Lower leg skin (tissue), 4 donors: ENCODE data around the gene CCDC136. TPM values are rescaled to one million over a fixed set of nuclear protein-coding genes. Genes with fewer than 3 reads are reported as not detected.

Experiments
- DNase-seq, 2 donors: peaks; one replicate each; pipeline ENCODE4 v3.0.0-alpha.2; 2019; ENCODE audit warnings: low spot score in 2 of 2
- H3K4me3 ChIP-seq: fragments of 200-600 bp; sonication (generic); 2 replicates; pipeline ENCODE4 v1.5.1; 2017; ENCODE audit warnings: mild to moderate bottlenecking, low read depth; ENCODE audit not compliant: poor library complexity, severe bottlenecking
- POLR2A ChIP-seq, 2 donors: fragments of 450-650 bp; IDR thresholded peaks; one replicate each; pipeline ENCODE4 v1.6.1; 2016 to 2017; ENCODE audit warnings: antibody characterized with exemption in 2 of 2, mild to moderate bottlenecking in 1 of 2, moderate library complexity in 1 of 2
- WGBS, 2 donors: methylation state at CpG; one replicate each; pipeline ENCODE4 v1.1.5; 2018; 5-methylcytosine and 5-hydroxymethylcytosine counted together
- intact Hi-C: fragments of 100-400 bp; cut with DNase I; formaldehyde crosslinking; loops from one replicate; pipeline ENCODE4 v1.15.0; 2023; ENCODE audit warnings: low total_unique reads
- total RNA-seq, 4 donors: library from RNA; depleted of rRNA; stranded (reverse); fragments of >200 nt; gene quantifications; one replicate each; pipeline ENCODE4 v1.1.0, GENCODE V29; 2016
- TF ChIP-seq, protein P1 (sequence below), 3 donors: fragments of 450-650 bp; IDR thresholded peaks; one replicate each; pipeline ENCODE4 v1.5.1; 2016; ENCODE audit warnings: antibody characterized with exemption in 3 of 3, mild to moderate bottlenecking in 3 of 3, moderate library complexity in 2 of 3

Gene CCDC136
- total RNA-seq, 4 donors from 2014 or later: 1.4 to 2.3 (median 1.8) TPM; not detected in 1

DNA sequence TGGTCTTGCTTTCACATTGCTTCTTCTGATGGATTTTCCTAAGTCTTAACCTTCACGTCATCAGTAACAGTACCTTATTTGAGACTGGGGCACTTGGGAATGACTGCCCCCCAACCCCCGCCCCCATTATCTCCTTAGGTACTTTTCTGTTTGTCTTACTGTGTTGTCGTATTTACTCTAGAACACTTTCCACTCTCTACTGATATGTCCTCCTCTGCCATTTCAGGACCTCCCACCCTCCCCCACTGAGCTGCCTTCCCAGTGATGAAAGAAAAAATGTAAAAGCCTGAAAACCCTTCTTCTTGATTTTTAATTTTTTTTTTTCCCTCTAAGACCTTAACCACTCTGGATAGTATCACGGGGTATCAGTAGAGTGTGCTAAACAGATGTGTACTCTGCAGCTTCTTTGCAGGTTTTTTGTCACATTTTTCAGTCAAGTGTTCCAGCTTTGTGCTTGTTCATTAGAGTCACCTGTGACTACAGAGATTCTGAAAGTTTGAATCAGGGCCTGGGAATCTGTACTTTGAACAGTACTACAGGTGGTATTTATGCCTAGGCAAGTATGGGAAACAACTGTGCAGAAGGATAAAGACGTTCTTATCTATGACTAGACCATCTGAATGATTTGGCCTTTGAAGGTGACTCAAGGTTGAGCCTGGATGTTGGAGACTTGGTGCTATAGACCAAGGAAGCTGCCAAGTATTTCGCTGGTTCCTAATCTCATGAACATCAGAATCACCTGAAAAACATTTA lies 44.3 kb upstream of the CCDC136 start:
- 85 to 87% methylated on average over 6 of the region's 6 CpGs for WGBS, 2 donors
- TF ChIP-seq, protein P1, sequence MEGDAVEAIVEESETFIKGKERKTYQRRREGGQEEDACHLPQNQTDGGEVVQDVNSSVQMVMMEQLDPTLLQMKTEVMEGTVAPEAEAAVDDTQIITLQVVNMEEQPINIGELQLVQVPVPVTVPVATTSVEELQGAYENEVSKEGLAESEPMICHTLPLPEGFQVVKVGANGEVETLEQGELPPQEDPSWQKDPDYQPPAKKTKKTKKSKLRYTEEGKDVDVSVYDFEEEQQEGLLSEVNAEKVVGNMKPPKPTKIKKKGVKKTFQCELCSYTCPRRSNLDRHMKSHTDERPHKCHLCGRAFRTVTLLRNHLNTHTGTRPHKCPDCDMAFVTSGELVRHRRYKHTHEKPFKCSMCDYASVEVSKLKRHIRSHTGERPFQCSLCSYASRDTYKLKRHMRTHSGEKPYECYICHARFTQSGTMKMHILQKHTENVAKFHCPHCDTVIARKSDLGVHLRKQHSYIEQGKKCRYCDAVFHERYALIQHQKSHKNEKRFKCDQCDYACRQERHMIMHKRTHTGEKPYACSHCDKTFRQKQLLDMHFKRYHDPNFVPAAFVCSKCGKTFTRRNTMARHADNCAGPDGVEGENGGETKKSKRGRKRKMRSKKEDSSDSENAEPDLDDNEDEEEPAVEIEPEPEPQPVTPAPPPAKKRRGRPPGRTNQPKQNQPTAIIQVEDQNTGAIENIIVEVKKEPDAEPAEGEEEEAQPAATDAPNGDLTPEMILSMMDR (IDR thresholded peaks at IDR 0.05): no peak
- TF ChIP-seq POLR2A (IDR thresholded peaks at IDR 0.05): no peak
- no peak overlapping the region for H3K4me3 ChIP-seq
- no peak for DNase-seq
- intact Hi-C loops: no loop called here

DNA sequence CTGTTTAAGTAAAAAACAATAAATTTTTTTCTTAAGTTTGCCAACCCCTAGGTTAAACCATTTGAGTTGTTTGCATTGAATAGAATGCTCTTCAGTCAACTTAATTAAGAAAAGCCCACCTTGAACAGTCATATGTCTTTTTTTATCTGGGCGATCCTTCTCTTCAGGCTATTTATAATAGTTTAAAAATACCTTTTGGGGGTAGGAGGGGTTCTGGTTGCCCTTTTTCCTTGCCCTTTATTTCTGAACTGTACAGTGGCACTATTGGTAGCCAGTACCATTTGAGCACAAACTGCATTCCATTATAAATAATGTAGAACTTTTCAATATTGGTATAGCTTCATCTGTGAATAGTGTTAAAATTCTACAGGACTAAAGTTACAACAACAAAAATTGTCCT lies 39.5 kb upstream of the CCDC136 start:
- 81 to 86% methylated on average over 1 of the region's 1 CpG for WGBS, 2 donors
- intact Hi-C loops: no loop called here
- no peak for TF ChIP-seq POLR2A (IDR thresholded peaks at IDR 0.05)
- TF ChIP-seq, protein P1 (IDR thresholded peaks at IDR 0.05): no peak
- no peak for DNase-seq
- no peak overlapping the region for H3K4me3 ChIP-seq

DNA sequence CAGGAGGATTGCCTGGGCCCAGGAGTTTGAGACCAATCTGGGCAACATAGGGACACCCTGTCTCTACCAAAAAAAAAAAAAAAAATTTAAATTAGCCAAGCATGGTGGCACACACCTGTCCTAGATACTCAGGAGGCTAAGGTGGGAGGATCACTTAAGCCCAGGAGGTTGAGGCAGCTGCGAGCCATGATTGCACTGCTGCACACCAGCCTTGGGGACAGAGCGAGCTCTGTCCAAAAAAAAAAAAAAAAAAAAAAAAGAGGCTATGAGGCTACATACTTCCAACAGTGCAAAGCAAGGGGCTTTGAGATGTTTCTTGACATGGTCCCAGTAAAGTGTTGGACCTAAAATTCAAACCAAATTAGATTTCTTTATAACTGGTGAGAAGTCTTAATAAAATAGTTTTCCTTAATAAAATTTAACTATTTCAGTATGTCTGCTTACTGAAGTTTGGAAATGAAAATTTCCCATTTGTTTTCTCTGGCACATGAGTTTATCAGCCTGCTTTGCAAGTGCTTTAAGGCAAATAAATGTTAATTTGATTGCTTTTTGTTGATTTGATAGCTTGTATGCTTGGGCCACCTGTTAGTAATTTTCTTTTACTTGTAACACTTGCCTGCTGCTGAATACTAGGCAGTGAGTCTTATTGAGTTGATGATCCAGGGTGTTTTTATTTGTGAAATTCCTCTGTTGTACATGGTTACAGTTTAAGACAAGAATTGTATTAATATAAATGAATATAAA lies 36.5 kb upstream of the CCDC136 start:
- DNase-seq: no peak
- 88 to 98% methylated on average over 2 of the region's 2 CpGs for WGBS, 2 donors
- intact Hi-C loops: no loop called here
- TF ChIP-seq, protein P1 (IDR thresholded peaks at IDR 0.05): no peak
- TF ChIP-seq POLR2A (IDR thresholded peaks at IDR 0.05): no peak
- no peak overlapping the region for H3K4me3 ChIP-seq

DNA sequence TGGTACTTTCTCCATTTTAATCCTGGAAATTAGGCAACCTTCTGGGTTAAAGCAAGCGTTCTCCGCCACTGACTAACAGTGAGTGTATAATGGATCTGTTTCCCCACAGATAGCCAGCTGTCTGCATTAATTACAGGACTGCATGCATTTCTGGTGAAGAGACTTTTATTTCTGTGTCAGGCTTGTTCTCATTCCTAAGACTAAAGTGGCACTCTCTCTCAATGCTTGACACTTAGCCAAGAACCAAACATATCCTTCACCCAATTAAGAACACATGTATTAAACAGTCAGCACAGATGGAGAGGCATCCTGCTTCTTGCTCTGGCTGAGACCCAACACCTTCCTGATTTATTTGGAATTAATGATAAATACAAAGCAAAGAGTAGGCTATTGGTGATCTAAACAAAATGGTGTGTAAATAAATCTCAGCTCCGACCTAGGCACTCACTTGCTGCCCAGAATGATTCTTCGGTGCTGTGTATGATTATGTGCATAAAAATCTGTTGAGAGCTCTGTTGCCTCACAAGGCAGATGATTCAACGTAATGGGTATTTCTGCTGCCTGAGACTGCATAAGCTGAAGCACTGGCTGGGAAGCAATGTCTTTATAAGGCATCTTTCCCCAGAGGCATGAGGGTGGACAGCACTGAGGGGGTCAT lies 35.8 kb upstream of the CCDC136 start:
- DNase-seq: peak in 1 of 2 donors; percentile 24
- intact Hi-C loops: no loop called here
- 69 to 72% methylated on average over 5 of the region's 5 CpGs for WGBS, 2 donors
- no peak overlapping the region for H3K4me3 ChIP-seq
- TF ChIP-seq POLR2A (IDR thresholded peaks at IDR 0.05): no peak
- TF ChIP-seq, protein P1 (IDR thresholded peaks at IDR 0.05): no peak

DNA sequence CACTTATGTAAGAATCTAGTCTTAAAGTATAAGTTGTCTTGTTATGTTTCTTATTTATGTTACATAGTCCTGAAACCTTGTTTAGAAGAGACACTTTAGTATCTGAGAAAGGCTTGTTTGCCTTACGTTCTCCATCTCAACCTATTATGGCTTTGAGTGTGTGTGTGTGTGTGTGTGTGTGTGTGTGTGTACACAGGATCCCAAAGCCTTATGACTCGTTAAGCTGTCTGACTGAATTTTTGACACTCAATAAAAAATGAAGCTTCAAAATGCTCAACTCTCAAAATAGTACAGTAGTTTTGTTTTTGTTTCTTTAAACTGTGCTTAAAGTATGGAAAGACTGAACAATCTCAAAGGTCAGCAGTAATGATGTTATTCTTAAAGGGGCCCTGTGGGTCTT lies 34.6 kb upstream of the CCDC136 start:
- no peak overlapping the region for H3K4me3 ChIP-seq
- no peak for DNase-seq
- 65 to 70% methylated on average over 2 of the region's 2 CpGs for WGBS, 2 donors
- TF ChIP-seq, protein P1 (IDR thresholded peaks at IDR 0.05): no peak
- TF ChIP-seq POLR2A (IDR thresholded peaks at IDR 0.05): no peak
- intact Hi-C loops: no loop called here
